Measurements from ENCODE around the gene POLR2E. TPM values are rescaled to one million over a fixed set of nuclear protein-coding genes. Genes with fewer than 3 reads are reported as not detected.

Gene POLR2E
- total and polyA plus RNA-seq, 10 donors, result 70.8 to 152 (median 120) TPM

GRCh38 chr19:1086613-1087012, 8.6 kb downstream of the POLR2E start:
- WGBS, 5 donors, result 71 to 90% (median 79%) methylated on average over 11 to 21 of the region's 21 CpGs
- Histone ChIP-seq H3K36me3 (peaks cover 4 to 100% (median 82%) of the 10 kb centered on the region in 6 donors), H3K4me1 (peaks cover 33 to 100% (median 79%) of the 10 kb centered on the region in 6 donors)

GRCh38 chr19:1085676-1086442, 9.3 kb downstream of the POLR2E start:
- H3K9me3 ChIP-seq, result no peaks in the 10 kb centered on the region
- no peaks in the 10 kb centered on the region for H3K27me3 ChIP-seq (replicated peaks in 1 of 7)
- intact Hi-C loops (cut with DNase I; ENCODE audit: low total_unique reads), result no loop called here
- H3K27ac ChIP-seq, result peak overlapping the region in 4 of 8 donors; percentile 27 to 93 (median 89)
- H3K4me1 ChIP-seq, result peaks cover 37 to 100% (median 83%) of the 10 kb centered on the region in 6 donors
- WGBS, 5 donors, result 80 to 88% (median 83%) methylated on average over 20 to 38 of the region's 38 CpGs
- H3K36me3 ChIP-seq, result peaks cover 4 to 100% (median 82%) of the 10 kb centered on the region in 6 donors
- no peak overlapping the region for H3K4me3 ChIP-seq
- DNase-seq, result peak; percentile 80
- TF ChIP-seq POLR2AphosphoS5 (IDR thresholded peaks at IDR 0.05) (peak; percentile 56 to 86 (median 67)), POLR2A (IDR thresholded peaks at IDR 0.05) (no peak)

More at GRCh38 chr19:1086613-1087012, 8.6 kb downstream of the POLR2E start:
- H3K4me3 ChIP-seq, result no peak overlapping the region
- peak overlapping the region in 7 of 8 donors; percentile 77 to 93 (median 83) for H3K27ac ChIP-seq
- intact Hi-C loops (cut with DNase I; ENCODE audit: low total_unique reads), result no loop called here
- H3K9me3 ChIP-seq, result no peaks in the 10 kb centered on the region
- TF ChIP-seq CTCF (IDR thresholded peaks at IDR 0.05 in 8 of 11, conservative IDR thresholded peaks at IDR 0.05 in 3 of 11) (no peak), POLR2AphosphoS5 (IDR thresholded peaks at IDR 0.05) (peak; percentile 53 to 73 (median 65)), POLR2A (IDR thresholded peaks at IDR 0.05) (no peak)
- no peak for DNase-seq
- H3K27me3 ChIP-seq (replicated peaks in 1 of 7), result no peaks in the 10 kb centered on the region

GRCh38 chr19:1085053-1085658, 10.0 kb downstream of the POLR2E start:
- peaks cover 4 to 100% (median 84%) of the 10 kb centered on the region in 6 donors for H3K36me3 ChIP-seq
- H3K27me3 ChIP-seq (replicated peaks in 1 of 7), result no peaks in the 10 kb centered on the region
- H3K27ac ChIP-seq, result peak overlapping the region in 3 of 8 donors; percentile 87 to 93 (median 91)
- TF ChIP-seq CTCF (IDR thresholded peaks at IDR 0.05 in 8 of 11, conservative IDR thresholded peaks at IDR 0.05 in 3 of 11), result no peak
- TF ChIP-seq POLR2AphosphoS5 (IDR thresholded peaks at IDR 0.05), result peak in 1 of 3 donors; percentile 47
- no peak for DNase-seq
- intact Hi-C loops (cut with DNase I; ENCODE audit: low total_unique reads), result no loop called here
- peaks cover 37 to 100% (median 89%) of the 10 kb centered on the region in 6 donors for H3K4me1 ChIP-seq
- H3K9me3 ChIP-seq, result no peaks in the 10 kb centered on the region
- no peak overlapping the region for H3K4me3 ChIP-seq
- 77 to 89% (median 83%) methylated on average over 8 of the region's 8 CpGs for WGBS, 5 donors

- 80 to 88% (median 83%) methylated on average over 29 to 43 of the region's 43 CpGs for WGBS, 5 donors
- no peaks in the 10 kb centered on the region for H3K27me3 ChIP-seq (replicated peaks in 1 of 7)
- H3K27ac ChIP-seq, result peak overlapping the region in 3 of 8 donors; percentile 20 to 97 (median 93)
- intact Hi-C loops (cut with DNase I; ENCODE audit: low total_unique reads), result no loop called here
- no peak for DNase-seq
- no peak overlapping the region for H3K4me3 ChIP-seq
- no peaks in the 10 kb centered on the region for H3K9me3 ChIP-seq
- TF ChIP-seq POLR2A (IDR thresholded peaks at IDR 0.05), result no peak
- TF ChIP-seq CTCF (IDR thresholded peaks at IDR 0.05 in 8 of 11, conservative IDR thresholded peaks at IDR 0.05 in 3 of 11), result no peak
- peak; percentile 49 to 79 (median 53) for TF ChIP-seq POLR2AphosphoS5 (IDR thresholded peaks at IDR 0.05)
- peaks cover 4 to 100% (median 88%) of the 10 kb centered on the region in 6 donors for H3K36me3 ChIP-seq
- peaks cover 34 to 100% (median 88%) of the 10 kb centered on the region in 6 donors for H3K4me1 ChIP-seq
These were observed 10.9 kb downstream of the POLR2E start for GRCh38 chr19:1084024-1084868.
